H1 (cell line): ENCODE measurements around the gene NFATC1. TPM values are rescaled to one million over a fixed set of nuclear protein-coding genes. Genes with fewer than 3 reads are reported as not detected.

Source experiments
- CTCF ChIA-PET: fragments of 300-600 bp; sonication (Branson Sonifier 250); formaldehyde crosslinking; loops from one replicate; lab custom pipeline; 2021; ENCODE audit not compliant: partially characterized antibody; lab: Charles Lee
- POLR2A ChIA-PET: fragments of 300-600 bp; sonication (Branson Sonifier 250); formaldehyde crosslinking; loops from one replicate; lab custom pipeline; 2021; ENCODE audit warnings: inconsistent platforms; ENCODE audit not compliant: partially characterized antibody; lab: Charles Lee
- DNase-seq, 2 experiments: peaks; one replicate each; pipeline versions ENCODE4 v3.0.0 to v3.0.0-alpha.2; 2010 to 2022; ENCODE audit warnings: low spot score in 2 of 2, low read depth in 1 of 2, mixed read lengths in 1 of 2
- FAIRE-seq: peaks from 2 replicates; lab custom pipeline; 2011; peaks lifted over from hg19 to GRCh38; lab: Jason Lieb, UNC
- H2AFZ ChIP-seq: 2 replicates; pipeline ENCODE4 v1.8.1; 2012; ENCODE audit warnings: low read length, inconsistent platforms
- H2AK5ac ChIP-seq: 2 replicates; pipeline ENCODE4 v1.6.1; 2013; ENCODE audit warnings: low read depth, low read length
- H2BK120ac ChIP-seq: replicated peaks from 2 replicates; pipeline ENCODE3; 2013; ENCODE audit warnings: low read depth, low read length, inconsistent platforms
- H2BK12ac ChIP-seq: 2 replicates; pipeline ENCODE4 v1.6.1; 2013; ENCODE audit warnings: low read depth, low read length
- H2BK15ac ChIP-seq: 2 replicates; pipeline ENCODE4 v1.6.1; 2013; ENCODE audit warnings: low read length
- H2BK20ac ChIP-seq: 2 replicates; pipeline ENCODE4 v1.6.1; 2013; ENCODE audit warnings: low read length
- H2BK5ac ChIP-seq: 2 replicates; pipeline ENCODE4 v1.6.1; 2013; ENCODE audit warnings: low read depth, low read length
- H3K14ac ChIP-seq: 2 replicates; pipeline ENCODE4 v1.6.1; 2013; ENCODE audit warnings: inconsistent platforms; ENCODE audit not compliant: insufficient read length
- H3K18ac ChIP-seq: 2 replicates; pipeline ENCODE4 v1.6.1; 2013; ENCODE audit warnings: low read length; ENCODE audit errors: extremely low read depth
- H3K23ac ChIP-seq: 2 replicates; pipeline ENCODE4 v1.6.1; 2013; ENCODE audit warnings: inconsistent platforms; ENCODE audit not compliant: insufficient read length
- H3K23me2 ChIP-seq: 2 replicates; pipeline ENCODE4 v1.6.1; 2013; ENCODE audit warnings: low read depth, low read length
- H3K27ac ChIP-seq: 2 replicates; pipeline ENCODE4 v1.6.1; 2011; ENCODE audit warnings: low read depth, low read length, inconsistent platforms
- H3K27me3 ChIP-seq, 4 experiments: replicated peaks in 1 of 4; 1 replicate in 1 of 4; 2 replicates in 3 of 4; pipeline versions ENCODE4 v1.6.1 to v1.8.1; 2011 to 2013; ENCODE audit warnings: low read length in 3 of 4, mild to moderate bottlenecking in 3 of 4, inconsistent platforms in 2 of 4, mixed read lengths in 2 of 4, moderate library complexity in 1 of 4; ENCODE audit not compliant: control insufficient read depth in 3 of 4, insufficient read depth in 3 of 4; ENCODE audit errors: extremely low read depth in 1 of 4
- H3K36me3 ChIP-seq, 4 experiments: 2 replicates each; pipeline versions ENCODE4 v1.6.1 to v1.8.1; 2011 to 2013; ENCODE audit warnings: mild to moderate bottlenecking in 4 of 4, low read length in 3 of 4, moderate library complexity in 2 of 4, control low read depth in 1 of 4, inconsistent platforms in 1 of 4; ENCODE audit not compliant: insufficient read depth in 4 of 4, control insufficient read depth in 2 of 4
- H3K4ac ChIP-seq: replicated peaks from 2 replicates; pipeline ENCODE3; 2013; ENCODE audit warnings: low read length, low read depth, mixed read lengths, inconsistent platforms; ENCODE audit not compliant: insufficient read length
- H3K4me1 ChIP-seq, 4 experiments: replicated peaks in 1 of 4; 1 replicate in 1 of 4; 2 replicates in 3 of 4; pipeline versions ENCODE4 v1.6.1 to v1.8.1; 2011 to 2013; ENCODE audit warnings: low read length in 3 of 4, inconsistent platforms in 2 of 4, mixed read lengths in 1 of 4; ENCODE audit not compliant: insufficient read depth in 4 of 4, control insufficient read depth in 3 of 4
- H3K4me2 ChIP-seq, 2 experiments: 2 replicates each; pipeline versions ENCODE4 v1.6.1 to v1.8.1; 2011 to 2013; ENCODE audit warnings: low read depth in 2 of 2, low read length in 2 of 2, control low read depth in 1 of 2, inconsistent platforms in 1 of 2, mild to moderate bottlenecking in 1 of 2; ENCODE audit not compliant: insufficient read depth in 1 of 2
- H3K4me3 ChIP-seq, 4 experiments: fragments of 200-600, 300-600 bp in 1 of 4; sonication (generic), shearing (Covaris generic), sonication (Bioruptor Twin) in 1 of 4; 2 replicates each; pipeline versions ENCODE4 v1.5.1 to v1.8.1; 2011 to 2016; ENCODE audit warnings: low read length in 4 of 4, low read depth in 3 of 4, control low read depth in 2 of 4, inconsistent platforms in 2 of 4, mild to moderate bottlenecking in 2 of 4, mixed read lengths in 1 of 4, moderate library complexity in 1 of 4; ENCODE audit not compliant: insufficient read depth in 2 of 4; ENCODE audit errors: extremely low read depth in 1 of 4
- H3K56ac ChIP-seq: replicated peaks from 2 replicates; pipeline ENCODE3; 2013; ENCODE audit warnings: low read depth, mild to moderate bottlenecking, mixed read lengths, low read length, inconsistent platforms; ENCODE audit not compliant: insufficient read length
- H3K79me1 ChIP-seq: 2 replicates; pipeline ENCODE4 v1.6.1; 2013; ENCODE audit warnings: low read depth, low read length, control low read depth
- H3K79me2 ChIP-seq, 2 experiments: 2 replicates each; pipeline versions ENCODE4 v1.6.1 to v1.8.1; 2012 to 2013; ENCODE audit warnings: low read length in 2 of 2, mild to moderate bottlenecking in 2 of 2, inconsistent platforms in 1 of 2; ENCODE audit not compliant: insufficient read depth in 2 of 2, control insufficient read depth in 1 of 2
- H3K9ac ChIP-seq, 4 experiments: replicated peaks in 1 of 4; 1 replicate in 1 of 4; 2 replicates in 3 of 4; pipeline versions ENCODE4 v1.6.1 to v1.8.1; 2011 to 2013; ENCODE audit warnings: low read depth in 3 of 4, low read length in 3 of 4, control low read depth in 2 of 4, mild to moderate bottlenecking in 2 of 4, moderate library complexity in 2 of 4, inconsistent platforms in 1 of 4; ENCODE audit errors: extremely low read depth in 1 of 4
- H3K9me3 ChIP-seq, 2 experiments: 2 replicates each; pipeline versions ENCODE4 v1.6.1 to v1.8.1; 2012 to 2013; ENCODE audit warnings: mild to moderate bottlenecking in 2 of 2, moderate library complexity in 2 of 2, control low read depth in 1 of 2, inconsistent platforms in 1 of 2, low read depth in 1 of 2, low read length in 1 of 2, mixed read lengths in 1 of 2; ENCODE audit not compliant: insufficient read depth in 2 of 2
- H4K20me1 ChIP-seq, 2 experiments: replicated peaks in 1 of 2; 2 replicates each; pipeline versions ENCODE3 to v1.8.1; 2011 to 2013; ENCODE audit warnings: inconsistent platforms in 2 of 2, low read length in 2 of 2, mild to moderate bottlenecking in 1 of 2; ENCODE audit not compliant: insufficient read depth in 2 of 2, control insufficient read depth in 1 of 2
- H4K5ac ChIP-seq: 2 replicates; pipeline ENCODE4 v1.6.1; 2013; ENCODE audit warnings: low read length, low read depth, mixed read lengths, inconsistent platforms; ENCODE audit not compliant: insufficient read length
- H4K8ac ChIP-seq: 2 replicates; pipeline ENCODE4 v1.8.0; 2013; ENCODE audit warnings: mild to moderate bottlenecking, moderate library complexity, low read length, inconsistent platforms; ENCODE audit not compliant: insufficient read depth; ENCODE audit errors: extremely low read depth
- H4K91ac ChIP-seq: replicated peaks from 2 replicates; pipeline ENCODE3; 2013; ENCODE audit warnings: low read length, mixed read lengths, inconsistent platforms; ENCODE audit not compliant: insufficient read length
- EZH2 ChIP-seq: fragments of 200-600 bp; sonication (generic); IDR thresholded peaks from 2 replicates; pipeline ENCODE4 v1.7.1; 2012; ENCODE audit warnings: low read depth, mild to moderate bottlenecking, moderate library complexity, low read length, inconsistent platforms; ENCODE audit not compliant: severe bottlenecking
- KDM4A ChIP-seq: IDR thresholded peaks from one replicate; pipeline ENCODE4 v1.7.1; 2012; ENCODE audit warnings: low read depth, mild to moderate bottlenecking, moderate library complexity, low read length, inconsistent platforms; ENCODE audit not compliant: severe bottlenecking
- SUZ12 ChIP-seq: fragments of 200-600 bp; sonication (generic); IDR thresholded peaks from 2 replicates; pipeline ENCODE4 v1.6.1; 2012; ENCODE audit warnings: mild to moderate bottlenecking, inconsistent platforms, low read length, moderate library complexity, mixed read lengths
- YY1 ChIP-seq: IDR thresholded peaks from 2 replicates; pipeline ENCODE4 v1.6.1; 2011; ENCODE audit warnings: low read depth, mild to moderate bottlenecking, low read length
- ZNF274 ChIP-seq: IDR thresholded peaks from 2 replicates; pipeline ENCODE4 v1.7.0; 2012; ENCODE audit warnings: low read length, borderline replicate concordance; ENCODE audit errors: extremely low read depth
- WGBS, 2 experiments: shearing (Covaris generic) in 1 of 2; methylation state at CpG; one replicate each; pipeline versions ENCODE4 v1.1.6 to v1.1.7; 2013 to 2015; ENCODE audit warnings: low lambda C conversion rate in 2 of 2, mixed read lengths in 2 of 2, inconsistent platforms in 1 of 2, low coverage in 1 of 2, missing lambda C conversion rate in 1 of 2; ENCODE audit not compliant: insufficient replicate concordance in 2 of 2, insufficient coverage in 1 of 2, insufficient read length in 1 of 2; ENCODE audit errors: extremely low coverage in 1 of 2, missing lambda C conversion rate in 1 of 2; 5-methylcytosine and 5-hydroxymethylcytosine counted together
- polyA plus RNA-seq, 7 experiments: library from polyadenylated mRNA; depleted of rRNA in 3 of 7; stranded (reverse) in 5 of 7; unstranded in 2 of 7; fragments of >200 nt in 5 of 7; fragments of 200-250 nt in 2 of 7; gene quantifications; 1 replicate in 5 of 7; 2 replicates in 1 of 7; 4 replicates in 1 of 7; pipeline versions ENCODE4 v1.2.1 to v1.2.3, GENCODE V29; 2011 to 2013; ENCODE audit warnings: missing spikeins in 2 of 7, mixed read lengths in 2 of 7
- total RNA-seq: library from RNA; stranded (reverse); fragmentation: NEBNext Ultra II Directional; extraction: Animal tissue kit (Norgen Biotek cat#: 25700); gene quantifications from 2 replicates; pipeline ENCODE4 v1.2.1, GENCODE V29; 2021
- TF ChIP-seq, protein P1 (sequence below): IDR thresholded peaks from 2 replicates; pipeline ENCODE4 v1.6.1; 2012; ENCODE audit warnings: inconsistent platforms
- TF ChIP-seq, protein P2 (sequence below): IDR thresholded peaks from 2 replicates; pipeline ENCODE4 v1.6.1; 2012; ENCODE audit warnings: inconsistent platforms

NFATC1 gene
- total and polyA plus RNA-seq, 2 of the 8 experiments (the other 6 are each of a cell fraction or from before 2014, with no cell fraction given), result 2.0 to 6.6 TPM

DNA sequence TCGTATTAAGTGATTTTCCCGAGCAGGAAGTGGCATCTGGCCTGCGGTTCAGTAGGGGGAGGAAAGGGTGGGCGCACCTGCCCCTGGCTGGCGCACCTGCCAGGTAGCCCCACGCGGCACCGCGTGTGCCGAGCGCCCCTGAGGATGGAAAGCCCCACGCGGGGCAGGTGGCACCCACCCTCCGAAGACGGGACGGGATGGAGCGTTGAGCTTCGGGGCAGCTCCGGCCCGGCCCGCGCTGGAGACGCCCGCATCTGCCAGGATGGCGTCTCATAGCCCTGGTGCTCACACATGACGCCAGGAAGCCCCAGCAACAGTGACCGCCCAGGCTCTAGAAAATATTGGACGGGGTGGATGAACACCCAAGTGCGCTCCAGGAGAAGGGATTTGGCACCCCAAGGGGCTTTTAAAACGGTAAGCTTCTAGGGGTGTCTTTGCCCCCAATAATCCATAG, 2.5 kb upstream of the NFATC1 start:
- Histone ChIP-seq H3K4me1 (peaks cover 0 to 12% (median 7%) of the 10 kb centered on the region in 4 experiments; a peak in 5 of 7 replicates), H2BK20ac (no peak overlapping the region), H2BK12ac (no peak overlapping the region), H2BK5ac (no peak overlapping the region), H4K20me1 (peaks cover 1 to 2% of the 10 kb centered on the region in 2 experiments), H2AK5ac (no peak overlapping the region), H4K8ac (no peak overlapping the region), H3K27me3 (peaks cover 32 to 61% (median 52%) of the 10 kb centered on the region in 4 experiments), H3K23ac (no peak overlapping the region), H3K56ac (no peak overlapping the region), H3K4me2 (peak overlapping the region; percentile 74 to 78), H2AFZ (no peak overlapping the region), H3K23me2 (peaks cover 2% of the 10 kb centered on the region; the same call in 1 of the 2 replicates), H3K9me3 (no peaks in the 10 kb centered on the region), H3K27ac (no peak overlapping the region), H3K4ac (no peak overlapping the region), H3K4me3 (peak overlapping the region; percentile 9 to 66 (median 30); a peak in 7 of 8 replicates), H3K79me1 (no peaks in the 10 kb centered on the region), H2BK15ac (no peak overlapping the region), H4K5ac (no peak overlapping the region), H2BK120ac (no peak overlapping the region), H3K9ac (0 out of 7 replicates have a peak overlapping the region, but pooled peaks of 1 of the 4 experiments have one; percentile 4), H3K18ac (no peak overlapping the region; the same call in 1 of the 2 replicates), H3K36me3 (no peaks in the 10 kb centered on the region; a peak in 1 of 8 replicates), H3K14ac (no peak overlapping the region), H4K91ac (no peak overlapping the region), H3K79me2 (no peaks in the 10 kb centered on the region)
- ChIA-PET POLR2A (interaction anchor here (1.1 to 1.6 kb wide), 4 partner anchors 9 to 13 kb away, joined by 3 to 6 read pairs (median 3); no protein-coding TSS in a partner anchor), CTCF (interaction anchor here (1.0 to 8.9 kb wide), 4 partner anchors 13 to 130 kb away, joined by 3 to 62 read pairs (median 4); no protein-coding TSS in a partner anchor)
- 10% methylated on average over 23 of the region's 30 CpGs; no CpG with 5 or more reads in 1 of the 2 experiments for WGBS, 2 experiments
- DNase-seq, result no peak
- TF ChIP-seq, protein P1, sequence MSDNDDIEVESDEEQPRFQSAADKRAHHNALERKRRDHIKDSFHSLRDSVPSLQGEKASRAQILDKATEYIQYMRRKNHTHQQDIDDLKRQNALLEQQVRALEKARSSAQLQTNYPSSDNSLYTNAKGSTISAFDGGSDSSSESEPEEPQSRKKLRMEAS, result peak; percentile 46
- TF ChIP-seq EZH2 (peak; percentile 67), KDM4A (peak; percentile 35), SUZ12 (peak; percentile 71), ZNF274 (no peak), YY1 (no peak)
- TF ChIP-seq, protein P2, sequence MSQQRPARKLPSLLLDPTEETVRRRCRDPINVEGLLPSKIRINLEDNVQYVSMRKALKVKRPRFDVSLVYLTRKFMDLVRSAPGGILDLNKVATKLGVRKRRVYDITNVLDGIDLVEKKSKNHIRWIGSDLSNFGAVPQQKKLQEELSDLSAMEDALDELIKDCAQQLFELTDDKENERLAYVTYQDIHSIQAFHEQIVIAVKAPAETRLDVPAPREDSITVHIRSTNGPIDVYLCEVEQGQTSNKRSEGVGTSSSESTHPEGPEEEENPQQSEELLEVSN, result peak; percentile 57
- FAIRE-seq, result no peak
